Measurements from ENCODE around the gene ZDHHC21.
"Not testable (repeated sequence)": the region's sequence is repeated elsewhere in the genome, so short reads cannot be mapped to it uniquely, and the experiment has no call there.

Gene ZDHHC21, protein sequence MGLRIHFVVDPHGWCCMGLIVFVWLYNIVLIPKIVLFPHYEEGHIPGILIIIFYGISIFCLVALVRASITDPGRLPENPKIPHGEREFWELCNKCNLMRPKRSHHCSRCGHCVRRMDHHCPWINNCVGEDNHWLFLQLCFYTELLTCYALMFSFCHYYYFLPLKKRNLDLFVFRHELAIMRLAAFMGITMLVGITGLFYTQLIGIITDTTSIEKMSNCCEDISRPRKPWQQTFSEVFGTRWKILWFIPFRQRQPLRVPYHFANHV

GRCh38 chr9:14693251-14693861 is at the start of gene ZDHHC21:
Gene ZDHHC21 (minus strand): TSS chr9:14693432. CDS start chr9:14674340, 19,092 bp downstream.
- DNase-seq, result peak; percentile 81

- no peak for DNase-seq
These were observed 48.1 kb upstream of the ZDHHC21 start for GRCh38 chr9:14741369-14741768.

GRCh38 chr9:14733133-14733532 is 39.9 kb upstream of the ZDHHC21 start:
- DNase-seq, result no peak

DNA sequence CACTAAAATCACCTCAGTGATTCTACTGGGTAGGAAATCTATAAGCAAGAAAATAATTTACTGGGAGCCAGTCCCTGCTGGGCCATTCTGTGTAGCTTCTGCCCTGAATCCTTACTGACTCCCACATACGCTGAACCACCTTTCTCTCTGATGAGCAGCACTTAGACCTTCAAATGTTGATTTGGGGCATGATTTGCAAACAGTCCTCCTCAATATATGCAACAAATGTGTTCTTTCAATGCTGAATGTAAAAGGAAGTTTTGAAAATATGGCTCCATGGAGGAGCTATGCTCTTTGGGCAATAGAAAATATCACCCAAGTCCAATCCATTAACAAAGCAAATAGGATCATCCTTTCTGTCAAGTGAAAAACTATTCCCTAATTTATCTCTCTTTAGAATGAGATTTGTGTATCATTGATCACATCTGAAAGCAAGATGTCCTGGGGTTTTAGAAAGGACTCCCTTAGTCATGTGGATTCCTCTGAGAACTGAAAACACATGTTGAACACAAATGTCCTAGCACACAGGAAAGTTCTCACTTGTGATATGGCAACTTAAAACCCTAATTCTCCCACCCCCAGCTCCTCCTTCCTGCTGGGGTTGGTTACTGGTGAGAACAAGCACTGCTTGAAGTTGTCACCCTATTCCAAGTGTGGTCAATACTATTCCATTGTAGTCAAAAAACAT is 38.2 kb upstream of the ZDHHC21 start:
- no peak for DNase-seq

- DNase-seq, result no peak
These were observed 37.2 kb upstream of the ZDHHC21 start for GRCh38 chr9:14730461-14730898.

GRCh38 chr9:14723301-14723700 is 30.1 kb upstream of the ZDHHC21 start:
- DNase-seq, result no peak

- DNase-seq, result no peak
These were observed 29.3 kb upstream of the ZDHHC21 start, which contains the start of gene CER1 for GRCh38 chr9:14722391-14723035. Gene CER1 (minus strand): TSS chr9:14722733. CDS start chr9:14722672, 61 bp downstream.

- no peak for DNase-seq
These were observed 26.1 kb upstream of the ZDHHC21 start for GRCh38 chr9:14719231-14719923.

DNA sequence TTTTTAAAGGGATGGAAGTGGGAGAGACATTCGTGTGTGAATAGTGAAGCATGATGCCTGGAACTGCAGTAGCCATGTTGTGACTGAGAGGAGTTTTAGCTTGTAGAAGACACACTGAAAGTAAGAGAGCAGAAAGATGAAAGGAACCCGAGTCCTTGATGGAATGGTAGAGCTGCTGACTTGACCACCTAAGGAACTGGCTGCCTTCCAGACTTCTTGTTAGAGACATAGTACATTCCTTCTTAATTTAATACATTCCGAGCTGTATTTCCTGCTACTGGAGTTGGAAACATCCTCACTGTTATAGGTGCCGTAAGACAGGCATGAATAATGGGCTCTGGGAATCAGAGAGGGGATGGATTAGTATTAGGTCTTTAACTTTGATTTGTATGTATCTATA is 21.9 kb upstream of the ZDHHC21 start:
- DNase-seq, result no peak

DNA sequence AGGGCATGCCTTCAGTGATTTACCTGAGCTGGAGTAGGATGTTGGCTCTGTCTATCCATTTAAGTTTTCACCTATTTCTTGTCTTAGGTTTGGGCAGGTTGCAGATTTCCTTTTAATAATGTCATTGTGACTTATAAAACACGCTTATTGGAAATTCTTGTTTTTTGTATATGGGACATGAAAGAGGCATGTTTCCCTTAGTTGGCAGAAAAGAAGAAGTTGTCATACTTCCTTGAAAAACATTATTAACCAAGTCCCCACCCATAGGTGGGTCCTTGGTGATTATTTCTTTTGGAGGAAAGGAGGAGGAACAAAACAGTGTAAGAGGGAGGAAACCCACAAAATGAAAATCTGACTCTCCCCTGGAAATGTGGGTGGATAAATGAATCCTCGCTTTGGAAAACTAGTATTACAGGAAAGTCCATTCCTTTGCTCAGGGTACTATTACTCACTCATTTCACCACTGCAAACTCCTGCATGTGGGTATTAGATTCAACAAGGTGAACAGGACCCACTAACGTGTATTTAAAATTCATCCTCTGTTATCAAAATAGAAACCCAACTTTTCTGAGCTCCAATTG is 20.0 kb upstream of the ZDHHC21 start:
- DNase-seq, result no peak

- no peak for DNase-seq
These were observed 17.6 kb upstream of the ZDHHC21 start for GRCh38 chr9:14710804-14711203.

DNA sequence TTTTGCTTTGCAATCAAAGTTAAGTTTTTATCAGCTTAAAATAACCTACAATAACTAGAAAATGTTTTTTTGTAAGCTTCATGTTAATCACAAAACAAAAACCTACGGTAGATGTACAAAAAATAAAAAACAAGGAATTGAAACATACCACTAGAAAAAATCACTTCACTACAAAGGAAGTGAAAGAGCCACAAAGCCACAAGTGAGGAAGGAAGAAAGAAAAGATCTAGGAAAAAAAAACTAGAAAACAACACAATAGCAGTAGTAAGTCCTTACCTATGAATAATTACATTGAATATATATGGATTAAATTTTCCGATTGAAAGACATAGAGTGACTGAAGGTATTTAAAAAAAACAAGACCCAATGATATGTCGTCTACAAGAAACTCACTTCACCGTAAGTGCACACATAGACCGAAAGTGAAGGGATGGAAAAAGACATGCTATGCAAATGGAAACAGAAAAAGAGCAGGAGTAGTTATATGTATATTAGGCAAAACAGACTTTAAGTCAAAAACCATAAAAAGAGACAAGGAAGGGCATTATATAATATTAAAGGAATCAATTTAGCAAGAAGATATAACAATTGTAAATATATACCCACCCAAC is 13.4 kb upstream of the ZDHHC21 start:
- peak; percentile 33 for DNase-seq

DNA sequence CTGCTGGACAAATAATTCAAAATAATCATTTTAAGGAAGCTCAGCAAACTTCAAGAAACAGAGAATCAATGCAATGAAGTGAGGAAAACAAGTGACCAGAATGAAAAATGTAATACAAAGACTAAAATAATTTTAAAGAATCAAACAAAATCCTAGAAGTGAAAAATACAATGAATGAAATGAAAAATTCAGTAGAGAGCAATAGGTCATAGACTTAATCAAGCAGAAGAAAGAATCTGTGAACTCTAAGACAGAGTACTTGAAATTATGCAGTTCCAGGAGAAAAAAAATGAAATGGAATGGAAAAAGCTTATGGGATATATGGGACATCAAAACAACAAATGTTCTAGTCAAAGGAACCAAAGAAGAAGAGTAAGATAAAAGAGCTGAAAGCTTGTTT is 11.8 kb upstream of the ZDHHC21 start:
- no peak for DNase-seq

- DNase-seq, result no peak
These were observed 11.0 kb upstream of the ZDHHC21 start for GRCh38 chr9:14704281-14704680.

DNA sequence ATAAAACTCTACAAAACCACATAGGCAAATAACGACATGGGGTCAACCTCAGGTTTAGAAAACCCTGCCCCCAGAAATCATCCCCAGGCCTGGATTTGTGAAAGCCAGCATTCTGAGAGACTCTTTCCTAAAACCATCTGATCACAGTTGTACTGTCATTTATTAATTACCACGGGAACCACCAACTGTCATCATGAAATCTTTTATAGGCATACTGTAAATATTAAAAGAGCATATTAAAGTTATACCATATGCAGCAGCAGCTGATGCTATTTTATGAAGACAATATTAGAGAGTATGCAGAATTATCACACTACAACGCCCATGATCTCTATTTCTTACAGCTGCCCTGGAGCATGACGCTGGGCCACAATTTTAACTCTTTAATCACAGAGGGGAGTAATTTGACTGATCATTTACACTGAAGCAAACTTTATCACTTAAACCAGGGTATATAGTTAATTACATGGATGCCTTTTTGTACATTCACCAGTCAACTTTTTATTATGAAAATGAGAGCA is 9.0 kb upstream of the ZDHHC21 start:
- no peak for DNase-seq

DNA sequence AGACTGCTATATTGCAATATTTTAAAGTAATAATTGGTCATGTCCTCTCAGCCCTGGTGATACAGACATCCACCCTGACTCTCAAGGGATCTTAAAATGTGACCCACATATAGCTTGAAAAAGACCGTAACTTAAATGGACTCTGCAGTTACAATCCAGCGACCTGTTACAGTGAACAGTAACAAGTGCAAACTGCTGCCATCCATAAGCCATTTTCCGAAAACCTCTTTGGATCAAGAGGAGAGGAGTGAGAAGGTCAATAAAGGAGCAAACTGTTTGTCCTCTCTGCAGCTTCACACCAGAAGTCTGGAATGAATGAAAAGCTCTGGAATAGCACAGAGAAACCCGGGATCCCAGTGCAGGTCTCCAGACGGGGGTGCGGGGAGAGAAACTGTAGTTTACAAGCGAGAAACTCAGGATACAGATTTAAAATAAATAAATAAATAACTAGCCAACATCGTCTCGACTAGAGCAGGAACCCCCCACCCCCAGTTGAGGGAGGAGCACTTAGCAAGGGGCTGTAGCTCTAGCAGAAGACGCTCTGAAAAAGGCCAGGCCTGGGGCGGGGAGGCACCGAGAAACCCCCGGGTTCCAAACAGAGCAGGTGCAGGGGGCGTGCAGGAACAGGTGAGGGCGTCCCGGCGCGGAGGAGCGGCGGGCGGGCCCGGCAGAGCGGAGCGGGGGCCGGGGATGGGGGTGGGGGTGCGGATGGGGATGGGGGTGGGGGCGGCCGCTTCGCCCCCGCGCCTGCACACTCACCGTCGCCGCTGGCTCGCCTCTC is 572 bp downstream of the ZDHHC21 start:
- no peak for DNase-seq

DNA sequence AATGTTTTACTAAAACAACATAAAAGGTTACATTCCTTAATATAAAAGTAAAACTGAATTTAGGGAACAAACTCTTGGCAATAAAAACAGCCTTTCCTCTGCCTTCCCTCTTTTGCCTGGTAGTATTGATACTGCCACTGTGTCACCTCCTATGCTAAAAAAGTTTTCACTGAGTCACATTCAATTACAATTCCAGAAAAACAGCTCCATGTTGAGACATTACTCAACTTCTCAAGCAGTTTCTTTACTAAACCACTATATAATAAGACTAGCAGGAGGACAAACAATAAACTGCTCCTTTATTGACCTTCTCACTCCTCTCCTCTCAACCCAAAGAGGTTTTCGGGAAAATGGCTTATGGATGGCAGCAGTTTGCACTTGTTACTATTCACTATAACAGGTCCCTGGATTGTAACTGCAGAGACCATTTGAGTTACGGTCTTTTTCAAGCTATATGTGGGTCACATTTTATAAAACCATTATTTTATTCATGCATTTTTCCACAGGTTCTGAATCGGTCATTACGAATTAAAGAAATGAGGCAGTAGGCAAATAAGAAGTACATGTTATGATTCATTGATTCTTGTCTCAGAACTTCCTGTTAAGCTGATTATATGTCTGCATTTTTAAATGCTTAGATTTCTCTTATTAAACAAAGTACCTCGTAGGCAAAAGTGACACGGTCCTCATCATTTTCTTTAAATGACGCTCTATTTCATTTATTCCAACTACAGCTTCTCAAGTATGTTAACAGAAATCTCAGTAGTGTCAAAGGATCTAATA is 2.1 kb downstream of the ZDHHC21 start:
- DNase-seq, result peak; percentile 43

DNA sequence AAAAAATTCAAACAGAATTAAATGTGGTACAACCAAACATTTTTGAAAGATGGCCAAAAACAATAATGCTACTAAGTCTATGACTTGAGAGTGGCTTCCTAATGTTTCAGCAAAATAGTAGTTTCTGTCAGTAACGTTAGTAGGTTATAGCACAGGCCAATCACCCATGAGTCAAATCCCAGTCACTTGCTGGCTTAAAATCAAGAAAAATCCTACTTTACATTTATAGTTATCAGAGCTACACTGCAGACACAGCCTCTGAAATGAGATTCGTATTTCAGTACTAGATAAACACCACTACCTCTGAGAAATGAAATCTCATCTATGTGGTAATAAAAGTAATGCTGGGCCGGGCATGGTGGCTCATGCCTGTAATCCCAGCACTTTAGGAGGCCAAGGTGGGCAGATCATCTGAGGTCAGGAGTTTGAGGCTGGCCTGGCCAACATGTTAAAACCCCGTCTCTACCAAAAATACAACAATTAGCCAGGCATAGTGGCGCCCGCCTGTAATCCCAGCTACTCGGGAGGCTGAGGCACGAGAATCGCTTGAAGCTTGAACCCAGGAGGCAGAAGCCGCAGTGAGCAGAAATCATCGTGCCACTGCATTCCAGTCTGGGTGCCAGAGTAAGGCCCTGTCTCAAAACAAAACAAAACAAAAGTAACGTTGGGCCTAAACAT is 6.1 kb downstream of the ZDHHC21 start:
- no peak for DNase-seq

GRCh38 chr9:14686168-14686567 is 7.1 kb downstream of the ZDHHC21 start:
- DNase-seq, result no peak

DNA sequence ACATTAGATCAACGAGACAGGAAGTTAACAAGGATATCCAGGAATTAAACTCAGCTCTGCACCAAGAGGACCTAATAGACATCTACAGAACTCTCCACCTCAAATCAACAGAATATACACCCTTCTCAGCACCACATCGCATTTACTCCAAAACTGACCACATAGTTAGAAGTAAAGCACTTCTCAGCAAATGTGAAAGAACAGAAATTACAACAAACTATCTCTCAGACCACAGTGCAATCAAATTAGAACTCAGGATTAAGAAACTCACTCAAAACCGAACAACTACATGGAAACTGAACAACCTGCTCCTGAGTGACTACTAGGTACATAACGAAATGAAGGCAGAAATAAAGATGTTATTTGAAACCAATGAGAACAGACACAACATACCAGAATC is 10.6 kb downstream of the ZDHHC21 start:
- DNase-seq, result not testable (repeated sequence)

Data from suppressor macrophage treated with lipopolysaccharide for 4 hours (primary cell).